Hair follicular keratinocyte (primary cell): ENCODE measurements around the gene HERPUD1. TPM values are rescaled to one million over a fixed set of nuclear protein-coding genes. Genes with fewer than 3 reads are reported as not detected.

Experiments
- total RNA-seq: library from RNA; depleted of rRNA; stranded (reverse); fragments of >200 nt; gene quantifications from 2 replicates; pipeline ENCODE4 v1.2.3, GENCODE V29; 2015

The HERPUD1 gene
- total RNA-seq: 185 and 220 TPM in 2 replicates

GRCh38 chr16:56931892-56932720 lies at the start of gene HERPUD1:
Gene HERPUD1, plus strand, starts transcription at chr16:56932142. Its CDS starts 103 bp downstream, at chr16:56932245.

GRCh38 chr16:56961851-56962281 lies 29.9 kb downstream of the HERPUD1 start, which contains the start of gene CETP:
Gene CETP, plus strand, starts transcription at chr16:56961950. Its CDS starts 30 bp downstream, at chr16:56961980.

GRCh38 chr16:56988948-56989945 lies 57.3 kb downstream of the HERPUD1 start, which contains the start of gene NLRC5:
Gene NLRC5, plus strand, starts transcription at chr16:56989557. Its CDS starts 31,156 bp downstream, at chr16:57020713.

Other genes with a start within 250 kb of the HERPUD1 start
- 538 and 897 TPM in 2 replicates for gene MT1X, start 249.7 kb upstream of the HERPUD1 start, total RNA-seq
- 62.4 and 96.1 TPM in 2 replicates for gene NUP93, start 202.0 kb upstream of the HERPUD1 start, total RNA-seq
- gene SLC12A3, start 66.9 kb upstream of the HERPUD1 start, total RNA-seq: 0.08 TPM in 1 of 2 replicates, not detected in the other
- not detected in 2 replicates for gene CETP, start 29.8 kb downstream of the HERPUD1 start, total RNA-seq
- 1.5 and 1.6 TPM in 2 replicates for gene NLRC5, start 57.4 kb downstream of the HERPUD1 start, total RNA-seq
- 15.1 and 22.6 TPM in 2 replicates for gene CPNE2, start 160.4 kb downstream of the HERPUD1 start, total RNA-seq